Activated naive CD8-positive, alpha-beta T cell treated with anti-CD3 and anti-CD28 coated beads for 36 hours (primary cell): ENCODE data around the gene MRTFA. TPM values are rescaled to one million over a fixed set of nuclear protein-coding genes. Genes with fewer than 3 reads are reported as not detected.
A peak's percentile ranks its signal among the peaks of the same experiment; 100 is the strongest.
"Not testable (repeated sequence)": the region's sequence is repeated elsewhere in the genome, so short reads cannot be mapped to it uniquely, and the experiment has no call there.

Experiments
- DNase-seq: peaks from one replicate; pipeline ENCODE4 v3.0.0; 2021
- H3K27ac Mint-ChIP-seq: one replicate; pipeline ENCODE4 v1.8.0; 2022; ENCODE audit warnings: mild to moderate bottlenecking, moderate library complexity, mixed read lengths
- H3K27me3 Mint-ChIP-seq: one replicate; pipeline ENCODE4 v1.8.0; 2022; ENCODE audit warnings: mild to moderate bottlenecking, mixed read lengths
- H3K36me3 Mint-ChIP-seq: one replicate; pipeline ENCODE4 v1.8.0; 2021; ENCODE audit warnings: mild to moderate bottlenecking, mixed read lengths
- H3K4me1 Mint-ChIP-seq: one replicate; pipeline ENCODE4 v1.8.0; 2021; ENCODE audit warnings: mixed read lengths
- H3K4me3 Mint-ChIP-seq: one replicate; pipeline ENCODE4 v1.8.0; 2022; ENCODE audit warnings: mild to moderate bottlenecking, moderate library complexity, mixed read lengths
- H3K9me3 Mint-ChIP-seq: one replicate; pipeline ENCODE4 v1.8.0; 2022; ENCODE audit warnings: mixed read lengths
- total RNA-seq, 2 experiments: library from RNA; stranded (reverse); gene quantifications; one replicate each; pipeline ENCODE4 v1.2.3, GENCODE V29; 2021

The MRTFA gene
- total RNA-seq, 2 experiments from 2014 or later: 35.3 to 37.6 TPM

GRCh38 chr22:40524392-40525249 lies 111.9 kb downstream of the MRTFA start:
- Mint-ChIP-seq H3K27ac (no peak overlapping the region), H3K4me1 (peaks cover 37% of the 10 kb centered on the region), H3K27me3 (no peaks in the 10 kb centered on the region)

GRCh38 chr22:40522141-40522540 lies 114.4 kb downstream of the MRTFA start:
- Mint-ChIP-seq H3K27ac (no peak overlapping the region), H3K36me3 (peaks cover 23% of the 10 kb centered on the region)

More at GRCh38 chr22:40524392-40525249, 111.9 kb downstream of the MRTFA start:
- Mint-ChIP-seq H3K4me3 (no peak overlapping the region), H3K36me3 (peaks cover 5% of the 10 kb centered on the region), H3K9me3 (no peaks in the 10 kb centered on the region)
- no peak for DNase-seq

GRCh38 chr22:40521046-40521445 lies 115.5 kb downstream of the MRTFA start:
- no peak for DNase-seq
- no peak overlapping the region for H3K27ac Mint-ChIP-seq
- no peaks in the 10 kb centered on the region for H3K27me3 Mint-ChIP-seq
- peaks cover 3% of the 10 kb centered on the region for H3K9me3 Mint-ChIP-seq
- no peak overlapping the region for H3K4me3 Mint-ChIP-seq
- H3K36me3 Mint-ChIP-seq: peaks cover 24% of the 10 kb centered on the region
- peaks cover 42% of the 10 kb centered on the region for H3K4me1 Mint-ChIP-seq

More at GRCh38 chr22:40522141-40522540, 114.4 kb downstream of the MRTFA start:
- DNase-seq: no peak
- H3K9me3 Mint-ChIP-seq: peaks cover 3% of the 10 kb centered on the region
- H3K4me1 Mint-ChIP-seq: peaks cover 45% of the 10 kb centered on the region
- no peak overlapping the region for H3K4me3 Mint-ChIP-seq
- H3K27me3 Mint-ChIP-seq: no peaks in the 10 kb centered on the region

GRCh38 chr22:40520562-40520961 lies 116.0 kb downstream of the MRTFA start:
- Mint-ChIP-seq H3K27me3 (no peaks in the 10 kb centered on the region), H3K36me3 (peaks cover 24% of the 10 kb centered on the region), H3K4me1 (peaks cover 41% of the 10 kb centered on the region), H3K9me3 (peaks cover 3% of the 10 kb centered on the region), H3K4me3 (no peak overlapping the region), H3K27ac (peak overlapping the region; percentile 83)
- DNase-seq: no peak

- peaks cover 24% of the 10 kb centered on the region for H3K36me3 Mint-ChIP-seq
- peak overlapping the region; percentile 83 for H3K27ac Mint-ChIP-seq
- H3K4me3 Mint-ChIP-seq: peak overlapping the region; percentile 29
- DNase-seq: no peak
- H3K9me3 Mint-ChIP-seq: peaks cover 3% of the 10 kb centered on the region
- H3K27me3 Mint-ChIP-seq: no peaks in the 10 kb centered on the region
- H3K4me1 Mint-ChIP-seq: peaks cover 41% of the 10 kb centered on the region
These were observed 116.6 kb downstream of the MRTFA start for GRCh38 chr22:40519948-40520331.

- H3K4me1 Mint-ChIP-seq: peaks cover 41% of the 10 kb centered on the region
- peak overlapping the region; percentile 97 for H3K27ac Mint-ChIP-seq
- peaks cover 3% of the 10 kb centered on the region for H3K9me3 Mint-ChIP-seq
- no peaks in the 10 kb centered on the region for H3K27me3 Mint-ChIP-seq
- H3K36me3 Mint-ChIP-seq: peaks cover 24% of the 10 kb centered on the region
- no peak for DNase-seq
- peak overlapping the region; percentile 75 for H3K4me3 Mint-ChIP-seq
These were observed 117.1 kb downstream of the MRTFA start for GRCh38 chr22:40519284-40519947.

GRCh38 chr22:40518840-40519239 lies 117.7 kb downstream of the MRTFA start:
- Mint-ChIP-seq H3K36me3 (peaks cover 24% of the 10 kb centered on the region), H3K27ac (peak overlapping the region; percentile 97), H3K4me3 (peak overlapping the region; percentile 75), H3K9me3 (peaks cover 3% of the 10 kb centered on the region), H3K4me1 (peaks cover 38% of the 10 kb centered on the region), H3K27me3 (no peaks in the 10 kb centered on the region)
- no peak for DNase-seq

- Mint-ChIP-seq H3K4me1 (peaks cover 40% of the 10 kb centered on the region), H3K36me3 (peaks cover 24% of the 10 kb centered on the region), H3K27ac (peak overlapping the region; percentile 29), H3K4me3 (no peak overlapping the region), H3K9me3 (peaks cover 3% of the 10 kb centered on the region), H3K27me3 (no peaks in the 10 kb centered on the region)
- no peak for DNase-seq
These were observed 118.9 kb downstream of the MRTFA start for GRCh38 chr22:40517631-40518030.

GRCh38 chr22:40516416-40516815 lies 120.1 kb downstream of the MRTFA start:
- no peaks in the 10 kb centered on the region for H3K27me3 Mint-ChIP-seq
- peaks cover 36% of the 10 kb centered on the region for H3K4me1 Mint-ChIP-seq
- H3K36me3 Mint-ChIP-seq: peaks cover 24% of the 10 kb centered on the region
- no peak for DNase-seq
- H3K9me3 Mint-ChIP-seq: peaks cover 3% of the 10 kb centered on the region
- H3K27ac Mint-ChIP-seq: no peak overlapping the region
- no peak overlapping the region for H3K4me3 Mint-ChIP-seq

GRCh38 chr22:40512426-40513136 lies 123.9 kb downstream of the MRTFA start:
- Mint-ChIP-seq H3K4me3 (no peak overlapping the region), H3K4me1 (peaks cover 35% of the 10 kb centered on the region), H3K27ac (no peak overlapping the region), H3K9me3 (no peaks in the 10 kb centered on the region), H3K36me3 (peaks cover 4% of the 10 kb centered on the region), H3K27me3 (no peaks in the 10 kb centered on the region)
- DNase-seq: no peak

- DNase-seq: no peak
- Mint-ChIP-seq H3K27ac (no peak overlapping the region), H3K36me3 (no peaks in the 10 kb centered on the region), H3K27me3 (no peaks in the 10 kb centered on the region), H3K4me1 (peaks cover 32% of the 10 kb centered on the region), H3K9me3 (no peaks in the 10 kb centered on the region), H3K4me3 (no peak overlapping the region)
These were observed 124.9 kb downstream of the MRTFA start for GRCh38 chr22:40511604-40512003.

- H3K27me3 Mint-ChIP-seq: no peaks in the 10 kb centered on the region
- no peaks in the 10 kb centered on the region for H3K9me3 Mint-ChIP-seq
These were observed 125.7 kb downstream of the MRTFA start for GRCh38 chr22:40510631-40511364.

GRCh38 chr22:40509401-40510134 lies 127.0 kb downstream of the MRTFA start:
- Mint-ChIP-seq H3K9me3 (no peaks in the 10 kb centered on the region), H3K4me1 (peaks cover 38% of the 10 kb centered on the region), H3K36me3 (peaks cover 2% of the 10 kb centered on the region), H3K27ac (no peak overlapping the region), H3K4me3 (no peak overlapping the region), H3K27me3 (no peaks in the 10 kb centered on the region)
- no peak for DNase-seq

More at GRCh38 chr22:40510631-40511364, 125.7 kb downstream of the MRTFA start:
- Mint-ChIP-seq H3K4me3 (no peak overlapping the region), H3K27ac (no peak overlapping the region), H3K36me3 (no peaks in the 10 kb centered on the region), H3K4me1 (peaks cover 32% of the 10 kb centered on the region)
- DNase-seq: no peak

GRCh38 chr22:40508046-40508445 lies 128.5 kb downstream of the MRTFA start:
- not testable (repeated sequence) for DNase-seq, H3K4me3 Mint-ChIP-seq, H3K36me3 Mint-ChIP-seq, H3K27me3 Mint-ChIP-seq, H3K27ac Mint-ChIP-seq, H3K9me3 Mint-ChIP-seq
- H3K4me1 Mint-ChIP-seq: peaks cover 42% of the 10 kb centered on the region
